ENCODE measurements around the gene USP1. TPM values are rescaled to one million over a fixed set of nuclear protein-coding genes. Genes with fewer than 3 reads are reported as not detected.

USP1 gene
- total RNA-seq, 1 donor from 2014 or later = 70.0 TPM

DNA sequence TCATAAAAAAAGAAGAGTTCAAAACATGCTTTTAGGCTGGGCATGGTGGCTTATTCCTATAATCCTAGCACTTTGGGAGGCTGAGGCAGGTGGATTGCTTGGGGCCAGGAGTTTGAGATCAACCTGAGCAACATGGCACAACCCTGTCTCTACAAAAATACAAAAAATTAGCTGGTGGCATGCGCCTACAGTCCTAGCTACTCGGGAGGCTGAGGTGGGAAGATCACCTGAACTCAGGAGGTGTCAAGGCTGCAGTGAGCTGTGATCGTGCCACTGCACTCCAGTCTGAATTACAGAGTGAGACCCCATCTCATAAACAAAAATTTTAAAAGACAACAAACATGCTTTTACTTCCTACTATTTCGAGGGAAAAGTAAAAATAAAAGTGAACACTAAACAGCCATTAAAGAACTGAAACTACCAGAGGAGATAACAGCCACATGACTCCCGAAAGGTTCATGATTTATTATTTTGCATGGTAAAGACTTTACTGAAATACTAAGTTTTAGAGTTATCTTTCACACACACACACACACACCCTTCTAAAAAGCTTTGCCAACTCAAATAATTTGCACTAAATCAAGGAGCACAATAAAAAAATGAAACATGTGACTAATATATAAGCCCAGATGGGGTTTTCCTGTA lies 48.1 kb downstream of the USP1 start:
- TF ChIP-seq CTCF (conservative IDR thresholded peaks at IDR 0.05) = no peak
- no peaks in the 10 kb centered on the region for H3K9me3 Mint-ChIP-seq
- H3K4me3 Mint-ChIP-seq = no peak overlapping the region
- peaks cover 16% of the 10 kb centered on the region for H3K36me3 Mint-ChIP-seq (ENCODE audit: low read depth)
- no peak for DNase-seq (ENCODE audit: low read depth, low spot score)
- peaks cover 11% of the 10 kb centered on the region for H3K4me1 Mint-ChIP-seq
- no peaks in the 10 kb centered on the region for H3K27me3 Mint-ChIP-seq (ENCODE audit: low read depth)
- H3K27ac Mint-ChIP-seq (ENCODE audit: unreplicated experiment) = no peak overlapping the region

- Mint-ChIP-seq H3K27ac (ENCODE audit: unreplicated experiment) (no peak overlapping the region), H3K9me3 (no peaks in the 10 kb centered on the region), H3K4me3 (no peak overlapping the region), H3K27me3 (ENCODE audit: low read depth) (no peaks in the 10 kb centered on the region), H3K36me3 (ENCODE audit: low read depth) (peaks cover 8% of the 10 kb centered on the region), H3K4me1 (no peaks in the 10 kb centered on the region)
- no peak for DNase-seq (ENCODE audit: low read depth, low spot score)
- TF ChIP-seq CTCF (conservative IDR thresholded peaks at IDR 0.05) = no peak
Measured at GRCh38 chr1:62487956-62488355, 51.1 kb downstream of the USP1 start.

DNA sequence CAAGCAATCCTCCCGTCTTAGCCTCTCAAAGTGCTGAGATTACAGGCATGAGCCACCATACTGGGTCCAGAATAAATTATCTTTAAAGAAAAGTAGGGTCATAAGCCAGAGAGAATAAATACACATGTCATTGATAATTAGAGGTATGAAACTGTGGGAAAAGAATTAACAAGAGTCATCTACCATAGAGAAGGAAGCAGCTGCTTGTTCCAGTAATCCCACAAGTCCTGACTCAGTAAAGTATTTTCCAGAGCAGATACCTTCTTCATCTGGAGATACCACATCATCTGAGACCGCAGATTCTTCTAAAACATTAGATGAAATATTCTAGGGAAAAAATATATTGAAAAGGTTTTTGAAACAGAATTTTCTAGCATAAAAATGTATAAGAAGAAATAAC lies 55.7 kb downstream of the USP1 start:
- DNase-seq (ENCODE audit: low read depth, low spot score) = no peak
- Mint-ChIP-seq H3K27me3 (ENCODE audit: low read depth) (no peaks in the 10 kb centered on the region), H3K4me1 (no peaks in the 10 kb centered on the region), H3K4me3 (no peak overlapping the region), H3K27ac (ENCODE audit: unreplicated experiment) (no peak overlapping the region), H3K36me3 (ENCODE audit: low read depth) (peaks cover 9% of the 10 kb centered on the region), H3K9me3 (no peaks in the 10 kb centered on the region)
- TF ChIP-seq CTCF (conservative IDR thresholded peaks at IDR 0.05) = no peak

- DNase-seq (ENCODE audit: low read depth, low spot score) = no peak
- Mint-ChIP-seq H3K4me3 (no peak overlapping the region), H3K27ac (ENCODE audit: unreplicated experiment) (no peak overlapping the region), H3K36me3 (ENCODE audit: low read depth) (peaks cover 9% of the 10 kb centered on the region), H3K27me3 (ENCODE audit: low read depth) (no peaks in the 10 kb centered on the region), H3K4me1 (no peaks in the 10 kb centered on the region), H3K9me3 (no peaks in the 10 kb centered on the region)
- no peak for TF ChIP-seq CTCF (conservative IDR thresholded peaks at IDR 0.05)
Measured at GRCh38 chr1:62493656-62494055, 56.8 kb downstream of the USP1 start.

DNA sequence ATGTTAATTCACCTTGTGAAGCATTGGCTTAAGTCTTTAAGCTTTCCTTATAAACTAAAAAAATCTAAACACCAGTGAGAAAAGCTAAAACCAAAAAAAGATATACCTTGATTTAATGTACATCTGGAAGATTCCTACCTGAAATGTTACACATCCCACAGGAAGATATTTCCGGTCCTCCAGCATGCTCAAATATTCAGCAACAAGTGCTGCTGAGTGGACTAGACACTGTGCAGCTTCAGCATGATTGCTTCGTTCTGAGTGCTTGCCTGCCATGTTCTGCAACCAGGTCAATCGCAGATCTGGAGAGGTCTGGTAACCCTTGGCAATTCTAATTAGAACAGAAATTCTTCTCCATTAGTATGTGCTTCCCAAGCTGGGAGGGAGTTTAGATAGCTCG lies 57.3 kb downstream of the USP1 start:
- Mint-ChIP-seq H3K9me3 (no peaks in the 10 kb centered on the region), H3K36me3 (ENCODE audit: low read depth) (peaks cover 9% of the 10 kb centered on the region), H3K27ac (ENCODE audit: unreplicated experiment) (no peak overlapping the region), H3K27me3 (ENCODE audit: low read depth) (no peaks in the 10 kb centered on the region), H3K4me1 (no peaks in the 10 kb centered on the region), H3K4me3 (no peak overlapping the region)
- no peak for DNase-seq (ENCODE audit: low read depth, low spot score)
- no peak for TF ChIP-seq CTCF (conservative IDR thresholded peaks at IDR 0.05)

Data from neural crest cell (in vitro differentiated cells).